G401 (cell line): ENCODE results near the gene ARHGAP35. TPM values are rescaled to one million over a fixed set of nuclear protein-coding genes. Genes with fewer than 3 reads are reported as not detected.
"Not testable (repeated sequence)": the region's sequence is repeated elsewhere in the genome, so short reads cannot be mapped to it uniquely, and the experiment has no call there.

Experiments used
- DNase-seq: peaks from one replicate; pipeline ENCODE4 v3.0.0-alpha.2; 2015; ENCODE audit warnings: low spot score
- in situ Hi-C: cut with HindIII; loops from 2 replicates; pipeline ENCODE4 v1.10.0; 2016; ENCODE audit warnings: low sequenced_read_pairs, mixed read lengths
- total RNA-seq: library from RNA; depleted of rRNA; stranded (reverse); fragments of >200 nt; shearing (Covaris generic); gene quantifications from 2 replicates; pipeline ENCODE4 v1.2.3, GENCODE V29; 2014; rRNA removed

ARHGAP35 gene
- 11.6 and 14.2 TPM in 2 replicates for total RNA-seq

DNA sequence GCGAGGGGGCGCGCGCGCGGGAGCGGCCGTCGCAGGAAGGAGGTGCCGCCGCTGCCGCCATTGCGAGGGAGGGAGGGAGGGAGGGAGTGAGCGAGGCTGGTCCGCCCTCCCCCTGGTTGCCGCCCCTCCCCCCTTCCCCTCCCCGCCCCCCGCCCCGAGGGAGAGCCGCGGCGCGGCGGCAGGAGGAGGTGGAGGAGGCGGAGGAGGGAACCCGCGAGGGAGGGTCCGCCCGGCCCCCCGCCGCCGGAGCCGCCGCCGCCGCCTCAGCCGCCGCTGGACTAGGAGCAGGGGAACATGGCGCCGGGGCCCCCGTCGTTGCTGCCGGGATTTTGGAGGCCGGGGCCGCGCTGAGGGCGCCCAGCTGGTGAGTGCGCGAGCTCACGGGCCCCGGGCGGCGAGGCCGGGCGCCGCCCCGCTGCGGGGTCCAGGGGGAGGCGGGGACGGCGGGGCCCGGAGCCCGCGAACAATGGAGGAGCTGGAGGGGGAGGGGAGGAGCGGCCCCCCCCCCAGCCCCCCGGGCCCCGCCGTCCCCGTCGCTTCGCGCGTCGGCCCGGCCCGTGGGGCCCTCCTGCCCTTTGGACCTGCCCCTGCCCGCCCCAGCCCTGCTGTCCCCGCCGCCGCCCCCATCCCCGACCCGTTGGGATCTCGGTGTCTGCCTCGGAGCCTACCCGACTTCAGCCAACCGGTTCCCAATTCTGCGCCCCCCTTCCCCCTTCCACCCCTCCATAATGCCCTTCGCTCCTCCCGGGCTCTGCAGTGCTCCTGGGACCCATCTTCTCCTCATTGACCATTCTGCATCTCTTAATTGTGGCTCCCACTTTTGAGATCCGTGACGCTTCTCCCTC is at the start of gene ARHGAP35:
Gene ARHGAP35, plus strand, starts transcription at position 152 of the 845 bp plus-strand sequence. CDS start 57,679 bp downstream, outside the sequence.
- in situ Hi-C loops = no loop called here
- DNase-seq = no peak

- in situ Hi-C loops = no loop called here
- no peak for DNase-seq
Measured at GRCh38 chr19:46812977-46813838, 47.6 kb upstream of the ARHGAP35 start.

DNA sequence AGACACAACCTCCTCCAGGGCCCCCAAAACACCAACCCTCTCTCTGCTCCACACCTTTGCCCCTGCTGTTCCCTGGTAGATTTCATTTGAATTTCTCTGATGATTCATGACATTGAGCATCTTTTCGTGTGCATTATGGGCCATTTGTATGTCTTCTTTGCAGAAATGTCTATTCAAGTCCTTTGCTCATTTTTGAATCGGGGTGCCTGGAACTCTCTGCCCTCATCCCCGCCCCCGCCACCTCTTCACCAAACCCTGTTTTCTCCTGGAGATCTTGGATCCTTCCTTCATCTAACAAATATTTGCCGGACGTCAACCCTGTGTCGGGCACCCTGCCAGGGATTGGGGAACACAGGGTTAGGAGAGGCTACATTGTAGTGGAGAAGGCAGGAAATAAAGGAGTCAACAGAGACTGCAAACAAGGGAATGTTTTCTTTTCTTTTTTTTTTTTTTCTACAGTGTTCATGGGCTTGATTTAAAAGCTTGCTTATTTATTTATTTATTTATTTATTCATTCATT is 46.9 kb upstream of the ARHGAP35 start:
- no peak for DNase-seq
- in situ Hi-C loops = no loop called here

- no peak for DNase-seq
- in situ Hi-C loops = no loop called here
Measured at GRCh38 chr19:46815833-46816627, 44.8 kb upstream of the ARHGAP35 start.

- no peak for DNase-seq
- in situ Hi-C loops = no loop called here
Measured at GRCh38 chr19:46818812-46819211, 42.0 kb upstream of the ARHGAP35 start.

DNA sequence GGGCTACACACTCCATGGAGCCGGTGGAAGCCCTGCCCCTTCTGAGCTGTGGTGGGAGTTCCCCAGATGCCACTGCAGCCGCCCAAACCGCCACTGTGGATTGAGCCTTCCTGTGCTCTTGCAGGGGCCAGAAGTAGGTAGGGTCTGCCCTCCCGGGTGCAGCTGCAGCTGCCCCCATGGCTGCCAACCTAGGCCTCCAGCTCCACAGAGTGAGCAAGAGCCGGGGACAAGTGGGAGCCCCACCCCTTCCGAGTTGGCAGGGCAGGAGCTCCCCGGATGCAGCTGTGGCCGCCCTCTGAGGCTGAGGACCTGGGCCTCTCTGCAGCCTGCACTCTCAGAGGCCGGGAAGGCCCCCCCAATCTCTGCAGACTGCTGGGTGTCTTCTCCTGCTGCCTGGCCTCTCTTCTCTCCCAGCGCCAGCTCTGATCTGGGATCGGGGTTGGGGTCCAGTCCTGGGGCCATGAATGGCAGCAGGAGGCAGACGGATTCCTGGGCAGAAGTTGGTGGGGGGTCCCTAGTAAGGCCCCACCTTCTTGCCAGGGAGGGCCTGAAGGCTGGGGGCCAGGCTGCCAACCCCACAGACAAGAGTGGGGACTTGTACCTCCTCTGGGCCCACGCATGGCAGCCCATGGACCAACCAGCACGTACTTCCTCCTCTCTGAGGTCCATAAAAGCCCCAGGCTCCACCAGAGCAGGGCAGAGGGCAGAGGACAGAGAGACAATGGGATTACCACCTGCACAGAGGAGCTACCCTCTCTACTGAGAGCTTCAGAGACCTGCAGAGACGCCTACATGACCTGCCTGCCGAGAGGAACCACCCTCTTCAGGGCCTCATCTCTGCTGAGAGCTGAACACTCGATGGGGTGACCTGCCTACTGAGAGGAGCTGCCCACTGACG is 39.0 kb upstream of the ARHGAP35 start:
- in situ Hi-C loops = no loop called here
- DNase-seq = no peak

DNA sequence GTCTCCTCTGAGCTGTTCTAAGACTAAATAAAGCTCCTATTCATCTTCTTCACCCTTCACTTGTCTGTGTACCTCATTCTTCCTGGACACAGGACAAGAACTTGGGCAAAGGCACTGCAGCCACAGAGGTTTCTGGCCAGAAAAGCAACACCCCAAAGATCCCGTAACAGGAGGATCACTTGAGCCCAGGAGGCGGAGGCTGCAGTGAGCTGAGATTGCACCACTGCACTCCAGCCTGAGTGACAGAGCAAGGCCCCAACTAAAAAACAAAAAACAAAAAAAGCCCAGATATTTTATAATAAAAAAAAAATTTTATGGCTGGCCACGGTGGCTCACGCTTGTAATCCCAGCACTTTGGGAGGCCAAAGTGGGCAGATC is 38.4 kb upstream of the ARHGAP35 start:
- in situ Hi-C loops, DNase-seq: not testable (repeated sequence)

GRCh38 chr19:46823049-46823448 is 37.7 kb upstream of the ARHGAP35 start:
- in situ Hi-C loops = no loop called here
- DNase-seq = no peak

DNA sequence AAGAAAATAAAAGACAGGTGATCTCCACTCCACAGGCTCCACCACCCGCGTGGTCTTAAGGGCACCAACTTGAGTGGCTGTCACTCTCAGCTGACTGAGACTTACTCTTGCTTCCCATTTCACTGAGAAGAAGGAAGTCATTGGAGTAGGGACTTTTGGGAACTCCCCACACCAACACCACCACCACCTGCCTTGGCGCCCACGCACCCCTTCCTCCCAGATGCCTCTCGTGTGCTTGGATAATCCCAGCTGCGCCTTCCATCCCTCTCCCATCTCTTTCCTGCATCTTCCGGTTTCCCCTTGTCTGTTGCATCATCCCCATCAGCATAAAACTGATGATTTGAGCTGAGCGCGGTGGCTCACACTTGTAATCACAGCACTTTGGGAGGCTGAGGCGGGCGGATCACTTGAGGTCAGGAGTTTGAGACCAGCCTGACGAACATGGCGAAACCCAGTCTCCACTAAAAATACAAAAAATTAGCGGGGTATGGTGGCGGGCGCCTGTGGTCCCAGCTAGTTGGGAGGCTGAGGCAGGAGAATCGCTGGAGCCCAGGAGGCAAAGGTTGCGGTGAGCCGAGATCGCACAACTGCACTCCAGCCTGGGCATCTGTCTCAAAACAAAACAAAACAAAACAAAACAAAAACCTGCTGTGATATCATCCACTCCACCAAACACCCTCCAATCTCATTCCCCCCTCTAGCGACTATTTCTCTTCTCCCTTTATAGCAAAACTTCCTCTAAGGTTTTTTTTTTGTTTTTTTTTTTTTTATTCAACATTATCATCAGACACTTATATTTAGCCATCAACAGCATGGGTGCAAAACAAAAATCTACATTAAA is 35.7 kb upstream of the ARHGAP35 start:
- in situ Hi-C loops = no loop called here
- DNase-seq = no peak

DNA sequence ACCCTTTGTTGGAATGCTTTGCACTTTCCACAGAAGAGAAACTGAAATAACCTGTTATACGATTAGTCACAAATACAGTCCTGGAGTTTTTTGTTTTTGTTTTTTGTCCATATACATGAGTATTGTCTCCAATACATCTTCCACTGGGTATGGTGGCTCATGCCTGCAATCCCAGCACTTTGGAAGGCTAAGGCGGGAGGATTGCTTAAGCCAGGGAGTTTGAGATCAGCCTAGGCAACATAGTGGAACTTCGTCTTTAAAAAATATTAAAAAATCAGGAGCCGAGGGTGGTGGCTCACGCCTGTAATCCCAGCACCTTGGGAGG is 35.1 kb upstream of the ARHGAP35 start:
- DNase-seq = no peak
- in situ Hi-C loops = no loop called here

DNA sequence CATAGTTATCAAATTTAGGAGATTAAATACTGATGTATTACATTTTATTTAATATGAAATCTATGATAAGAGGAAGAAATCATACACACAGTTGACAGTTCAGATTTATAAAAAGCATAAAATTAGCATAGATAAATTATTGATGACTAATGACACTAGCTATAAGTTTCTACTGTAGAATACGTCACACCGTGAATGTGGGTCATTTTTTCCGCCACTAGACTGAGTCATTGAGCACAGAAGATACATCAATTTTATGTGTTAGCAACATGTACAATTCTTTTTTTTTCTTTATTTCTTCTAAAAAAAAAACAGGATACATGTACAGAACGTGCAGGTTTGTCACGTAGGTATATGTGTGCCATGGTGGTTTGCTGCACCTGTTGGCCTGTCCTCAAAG is 32.3 kb upstream of the ARHGAP35 start:
- DNase-seq = no peak
- in situ Hi-C loops = no loop called here

- in situ Hi-C loops = no loop called here
- DNase-seq = no peak
Measured at GRCh38 chr19:46830864-46831263, 29.9 kb upstream of the ARHGAP35 start.

DNA sequence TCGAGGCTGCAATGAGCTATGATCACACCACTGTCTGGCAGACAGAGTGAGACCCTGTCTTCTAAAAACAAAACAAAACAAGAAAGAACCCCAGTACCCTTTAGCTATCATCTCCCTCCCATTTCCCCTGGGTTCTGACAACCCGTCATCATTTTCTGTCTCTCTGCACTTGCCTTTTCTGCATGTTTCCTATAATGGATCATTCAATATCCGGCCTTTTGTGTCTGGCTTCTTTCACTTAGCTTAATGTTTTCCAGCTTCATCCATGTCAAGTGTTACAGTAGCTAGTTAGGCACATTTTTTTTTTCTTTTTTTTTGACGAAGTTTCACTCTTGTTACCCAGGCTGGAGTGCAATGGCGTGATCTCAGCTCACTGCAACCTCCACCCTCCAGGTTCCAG is 26.7 kb upstream of the ARHGAP35 start:
- in situ Hi-C loops = no loop called here
- no peak for DNase-seq

DNA sequence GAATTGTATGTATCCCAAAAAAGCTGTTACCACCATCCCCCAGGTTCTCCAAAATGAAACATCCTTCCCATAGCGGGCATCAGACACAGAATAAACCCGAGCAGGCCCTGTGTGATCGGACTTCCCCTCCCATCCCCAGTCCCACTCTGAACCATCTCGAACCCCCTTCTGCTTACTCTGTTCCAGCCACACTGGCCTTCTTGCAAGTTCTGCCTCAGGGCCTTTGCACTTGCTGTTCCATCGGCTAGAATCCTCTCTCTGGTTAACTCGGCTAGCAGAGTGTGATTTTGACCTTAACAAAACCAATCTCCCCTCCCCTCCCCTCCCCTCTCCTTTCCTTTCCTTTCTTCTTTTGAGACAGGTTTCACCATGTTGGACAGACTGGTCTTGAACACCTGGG is 25.8 kb upstream of the ARHGAP35 start:
- DNase-seq = no peak
- in situ Hi-C loops = no loop called here

- in situ Hi-C loops = no loop called here
- DNase-seq = no peak
Measured at GRCh38 chr19:46838160-46838559, 22.6 kb upstream of the ARHGAP35 start.

GRCh38 chr19:46839752-46840497 is 20.9 kb upstream of the ARHGAP35 start:
- DNase-seq = no peak

DNA sequence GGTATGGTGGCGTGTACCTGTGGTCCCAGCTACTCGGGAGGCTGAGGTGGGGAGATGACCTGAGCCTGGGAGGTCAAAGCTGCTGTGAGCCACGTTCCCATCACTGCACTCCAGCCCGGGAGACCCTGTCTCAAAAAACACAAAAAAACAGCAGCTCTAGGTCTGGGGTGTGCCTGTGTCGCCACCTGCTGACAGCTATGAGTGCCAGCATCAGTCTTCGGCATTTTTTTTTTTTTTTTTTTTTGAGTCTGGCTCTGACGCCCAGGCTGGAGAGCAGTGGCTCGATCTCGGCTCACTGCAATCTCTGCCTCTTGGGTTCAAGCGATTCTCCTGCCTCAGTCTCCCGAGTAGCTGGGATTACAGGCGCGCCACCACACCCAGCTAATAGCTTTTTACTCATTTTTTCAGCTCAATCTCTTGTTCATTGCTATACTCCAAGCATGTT is 20.3 kb upstream of the ARHGAP35 start:
- in situ Hi-C loops = no loop called here
- peak; percentile 68 for DNase-seq

More at GRCh38 chr19:46839752-46840497, 20.9 kb upstream of the ARHGAP35 start:
- in situ Hi-C loops = no loop called here
